DOHH2 (cell line): ENCODE measurements around the gene CHST10.

Source experiments
- EZH2phosphoT487 ChIP-seq: fragments of 200-600 bp; sonication (generic); IDR thresholded peaks from 2 replicates; pipeline ENCODE4 v1.6.1; 2017; ENCODE audit warnings: borderline replicate concordance, mild to moderate bottlenecking, antibody characterized with exemption, low read length, moderate library complexity, mixed read lengths
- TF ChIP-seq, protein P1 (sequence below): fragments of 200-600 bp; sonication (generic); IDR thresholded peaks from one replicate; pipeline ENCODE4 v1.5.1; 2014; ENCODE audit warnings: antibody characterized with exemption, mild to moderate bottlenecking, low read depth, low read length; ENCODE audit not compliant: poor library complexity, severe bottlenecking

DNA sequence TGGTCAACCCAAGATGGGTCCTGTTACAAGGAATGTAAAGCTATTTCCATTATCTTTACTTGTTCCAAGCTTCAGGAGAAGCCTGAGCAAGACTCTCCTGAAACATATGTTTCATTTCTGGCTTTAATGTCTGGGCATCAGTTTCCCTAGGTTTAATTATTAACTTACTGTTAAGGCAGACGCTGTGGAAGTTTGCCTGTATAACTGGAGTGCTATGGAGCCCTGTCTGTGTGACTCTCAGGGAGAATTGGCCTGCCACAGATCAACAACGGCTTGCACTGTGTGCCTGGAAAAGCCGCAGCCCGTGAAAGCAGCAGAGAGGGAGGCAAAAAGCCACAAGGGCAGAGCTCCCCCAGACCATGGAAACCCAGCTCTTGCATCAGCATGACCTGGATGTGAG is 73.0 kb downstream of the CHST10 start:
- TF ChIP-seq, protein P1, sequence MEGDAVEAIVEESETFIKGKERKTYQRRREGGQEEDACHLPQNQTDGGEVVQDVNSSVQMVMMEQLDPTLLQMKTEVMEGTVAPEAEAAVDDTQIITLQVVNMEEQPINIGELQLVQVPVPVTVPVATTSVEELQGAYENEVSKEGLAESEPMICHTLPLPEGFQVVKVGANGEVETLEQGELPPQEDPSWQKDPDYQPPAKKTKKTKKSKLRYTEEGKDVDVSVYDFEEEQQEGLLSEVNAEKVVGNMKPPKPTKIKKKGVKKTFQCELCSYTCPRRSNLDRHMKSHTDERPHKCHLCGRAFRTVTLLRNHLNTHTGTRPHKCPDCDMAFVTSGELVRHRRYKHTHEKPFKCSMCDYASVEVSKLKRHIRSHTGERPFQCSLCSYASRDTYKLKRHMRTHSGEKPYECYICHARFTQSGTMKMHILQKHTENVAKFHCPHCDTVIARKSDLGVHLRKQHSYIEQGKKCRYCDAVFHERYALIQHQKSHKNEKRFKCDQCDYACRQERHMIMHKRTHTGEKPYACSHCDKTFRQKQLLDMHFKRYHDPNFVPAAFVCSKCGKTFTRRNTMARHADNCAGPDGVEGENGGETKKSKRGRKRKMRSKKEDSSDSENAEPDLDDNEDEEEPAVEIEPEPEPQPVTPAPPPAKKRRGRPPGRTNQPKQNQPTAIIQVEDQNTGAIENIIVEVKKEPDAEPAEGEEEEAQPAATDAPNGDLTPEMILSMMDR: no peak
- no peak for TF ChIP-seq EZH2phosphoT487
